GM19467 (cell line): ENCODE results near the gene TMPRSS13.

Source experiments
- ATAC-seq: cut with Tn5 transposase; IDR thresholded peaks from one replicate; pipeline ENCODE4 v1.9.1; 2021; ENCODE audit warnings: mild to moderate bottlenecking, moderate library complexity; ENCODE audit not compliant: unreplicated experiment

Gene TMPRSS13

DNA sequence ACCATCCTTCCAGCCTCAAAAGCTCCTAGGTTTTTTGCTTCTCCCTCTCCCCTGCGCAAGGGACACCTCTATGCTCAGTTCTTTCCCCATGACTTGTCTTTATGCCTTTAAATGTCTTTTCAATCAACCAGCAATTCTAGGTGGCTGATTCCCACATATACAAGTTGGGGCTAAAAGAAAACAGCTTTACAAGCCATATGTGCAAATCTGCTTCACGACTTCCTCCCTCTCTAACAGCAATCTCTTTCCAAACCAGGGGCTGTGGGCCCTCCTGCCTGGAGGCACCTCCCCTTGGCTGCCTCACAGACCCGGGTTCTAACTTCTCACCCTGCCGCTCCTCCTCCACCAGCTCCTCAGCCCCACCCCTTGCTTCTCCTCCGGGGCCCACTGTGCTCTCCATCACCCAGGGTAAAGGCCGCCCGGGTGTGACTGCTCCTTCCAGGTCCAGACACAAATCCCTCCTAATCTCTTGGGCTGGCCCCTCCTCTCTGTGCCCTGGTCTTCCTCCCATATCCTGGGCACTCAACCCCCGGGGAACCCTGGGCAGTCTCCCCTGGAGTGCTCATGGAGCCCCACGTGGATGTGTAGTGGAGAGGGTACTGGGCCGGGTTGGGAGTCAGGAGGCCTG is 14.1 kb downstream of the TMPRSS13 start:
- no peak for ATAC-seq

DNA sequence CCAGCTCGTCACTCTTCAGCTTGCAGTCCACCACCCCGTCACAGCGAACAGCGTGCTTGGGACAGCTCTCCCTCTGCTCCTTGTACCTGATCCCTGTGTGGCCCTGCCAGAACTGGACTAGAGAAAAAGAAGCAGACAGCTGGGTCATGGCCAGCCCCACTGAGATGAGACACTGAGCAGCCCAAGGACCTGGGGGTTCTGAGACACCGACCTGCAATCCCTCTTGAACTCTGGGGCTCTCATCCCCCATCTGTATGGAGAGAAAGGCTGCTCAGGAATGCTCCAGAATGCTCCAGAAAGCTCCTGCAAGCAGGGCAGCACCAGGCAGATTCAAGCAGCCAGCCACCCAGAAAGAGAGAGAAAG is 14.8 kb downstream of the TMPRSS13 start:
- no peak for ATAC-seq

DNA sequence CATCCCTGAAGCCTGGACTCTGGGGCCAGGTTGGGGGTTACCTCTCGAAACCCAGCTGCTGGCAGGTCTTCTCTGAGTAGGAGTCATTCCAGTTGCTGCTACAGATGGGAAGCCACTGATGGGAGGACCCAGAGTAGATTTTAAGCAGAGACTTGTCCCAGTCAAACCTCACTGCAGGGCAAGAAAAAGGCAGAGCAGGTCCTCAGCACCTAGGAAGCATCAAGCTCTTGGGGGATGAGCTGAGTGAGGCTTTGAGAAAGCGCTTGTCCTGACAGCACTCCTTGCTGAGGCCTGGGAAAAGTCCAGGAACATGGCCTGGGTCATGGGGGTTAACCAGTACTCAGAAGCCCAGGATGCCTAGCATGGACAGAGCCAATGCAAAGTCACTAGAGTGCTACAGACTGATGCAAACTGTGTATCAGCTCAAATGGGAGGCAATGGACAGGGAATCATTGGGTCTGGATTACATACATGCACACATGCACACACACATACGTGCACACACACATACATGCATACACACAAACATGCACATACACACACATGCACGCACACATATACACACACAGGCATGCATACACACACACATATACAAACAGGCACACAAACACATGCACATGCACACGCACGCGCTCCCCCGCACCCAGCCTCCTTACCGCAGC is 15.3 kb downstream of the TMPRSS13 start:
- ATAC-seq = no peak

DNA sequence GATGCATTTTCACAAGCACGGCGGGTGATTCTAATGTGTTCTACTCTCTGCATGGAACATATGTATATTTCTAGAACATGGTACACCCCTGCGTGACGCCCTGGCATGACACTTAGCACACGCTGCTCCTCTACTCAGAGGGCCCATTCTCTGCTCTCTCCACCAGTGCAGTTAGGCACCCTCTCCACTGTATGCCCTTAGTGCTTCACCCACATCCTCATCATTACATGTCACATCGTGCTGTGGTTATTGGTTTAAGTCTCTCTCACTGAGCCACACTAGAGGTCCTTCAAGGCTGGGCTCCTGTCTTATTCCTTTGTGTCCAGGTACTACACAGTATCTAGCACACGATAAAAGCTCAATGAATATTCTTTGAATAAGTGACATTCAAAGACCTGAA is 16.7 kb downstream of the TMPRSS13 start:
- ATAC-seq = no peak

DNA sequence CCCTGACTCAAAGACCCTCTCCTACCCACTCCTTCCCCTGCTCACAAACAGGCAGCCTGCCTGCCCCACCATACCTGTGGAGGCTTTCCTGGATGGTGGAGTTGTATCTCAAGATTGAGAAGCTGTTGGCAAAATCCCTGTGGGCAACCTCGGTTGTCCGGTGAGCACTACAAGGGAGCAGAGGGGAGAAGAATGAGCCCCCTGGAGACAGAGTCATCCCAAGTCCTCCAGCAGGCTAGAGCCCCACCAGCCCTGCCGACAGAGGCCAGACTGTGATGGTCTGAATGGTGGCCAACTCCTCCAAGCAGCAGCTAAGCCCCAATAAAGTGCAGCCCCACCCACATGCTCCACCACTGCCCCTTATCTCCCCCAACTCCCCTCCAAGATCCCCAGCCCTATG is 17.5 kb downstream of the TMPRSS13 start:
- no peak for ATAC-seq

DNA sequence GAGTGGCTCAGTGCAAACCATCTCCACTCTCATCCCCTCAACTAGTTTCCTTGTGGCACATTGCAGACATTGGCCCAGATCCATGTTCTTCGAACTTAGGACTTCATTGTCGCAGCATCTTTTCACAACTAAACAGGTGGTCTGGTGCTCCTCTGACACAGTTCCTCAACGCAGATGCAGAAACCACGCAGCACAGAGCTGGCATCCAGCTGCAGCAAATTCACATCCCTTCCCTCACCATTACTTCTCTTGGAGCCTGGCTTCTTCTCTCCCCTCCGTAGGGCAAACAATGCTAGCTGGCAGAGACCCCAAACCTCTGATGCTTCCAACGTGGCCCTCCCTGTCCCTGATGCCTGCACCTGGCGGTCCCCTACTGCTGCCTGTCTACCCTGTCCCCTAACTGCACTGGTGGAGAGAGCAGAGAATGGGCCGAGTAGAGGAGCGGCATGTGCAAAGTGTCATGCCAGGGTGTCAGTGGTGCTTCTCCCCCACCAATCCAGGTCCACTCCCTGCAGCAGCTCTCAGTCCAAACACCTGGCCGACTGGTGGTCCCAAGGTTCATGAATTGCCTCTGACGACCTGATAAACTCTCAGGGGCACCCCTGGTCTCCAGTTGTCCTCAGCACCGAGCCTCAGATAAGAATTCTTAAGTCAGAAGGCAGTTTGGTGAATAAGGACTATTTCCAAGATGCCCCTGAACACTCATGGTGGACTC is 18.1 kb downstream of the TMPRSS13 start:
- ATAC-seq = no peak

DNA sequence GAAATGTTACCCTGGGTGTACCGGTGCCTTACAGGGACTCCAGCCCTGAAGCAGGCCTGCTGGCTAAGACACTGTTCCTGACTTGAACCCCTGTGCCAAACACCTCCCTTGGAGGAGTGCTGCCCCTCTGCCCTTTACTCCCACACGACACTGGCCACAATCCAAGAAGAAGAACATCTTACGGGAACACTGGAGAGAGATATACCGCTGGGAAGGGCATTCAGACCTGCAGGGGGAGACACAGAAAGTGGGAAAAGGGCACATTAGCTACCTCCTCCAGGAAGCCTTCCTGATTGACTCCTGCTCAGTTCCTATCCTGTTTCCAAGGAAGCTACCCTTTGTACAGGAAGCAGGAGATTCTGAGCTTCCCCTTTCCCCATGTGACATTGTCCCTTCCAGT is 18.7 kb downstream of the TMPRSS13 start:
- no peak for ATAC-seq

DNA sequence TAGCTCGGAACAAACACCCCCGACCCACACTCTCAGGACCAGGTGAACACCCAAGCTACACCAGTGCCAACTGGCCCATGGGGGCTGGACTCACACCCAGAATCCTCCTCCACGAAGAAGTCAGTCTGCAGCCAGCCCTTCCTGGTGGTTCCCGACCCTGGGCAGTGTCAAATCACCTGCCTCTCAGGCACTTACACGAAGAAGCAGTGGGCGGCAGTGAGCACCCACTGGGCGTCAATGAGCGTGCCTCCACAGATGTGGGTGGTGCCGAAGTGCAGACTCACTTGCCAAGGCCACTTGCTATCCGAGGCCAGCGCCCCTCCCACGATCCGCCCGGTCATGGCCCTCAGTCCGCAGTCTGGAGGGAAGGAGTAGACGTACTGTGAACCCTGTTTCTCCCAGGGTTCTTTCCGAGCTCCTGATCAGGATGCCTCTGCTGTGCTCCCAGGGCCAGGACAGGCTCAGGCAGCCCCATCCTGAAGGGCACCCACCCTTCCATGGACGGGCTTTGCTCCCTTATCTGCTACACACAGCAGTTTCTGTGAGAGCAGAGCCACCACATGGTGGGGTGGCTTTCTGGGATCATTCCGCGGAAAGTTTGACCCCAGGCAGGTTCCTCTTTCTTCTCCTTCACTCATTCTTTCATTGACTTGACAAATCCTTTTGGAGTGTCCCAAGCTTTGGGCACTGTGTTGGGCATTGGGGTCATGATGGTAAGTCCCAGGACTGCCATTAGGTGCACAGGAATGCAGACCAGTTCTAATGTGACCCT is 19.4 kb downstream of the TMPRSS13 start:
- no peak for ATAC-seq

DNA sequence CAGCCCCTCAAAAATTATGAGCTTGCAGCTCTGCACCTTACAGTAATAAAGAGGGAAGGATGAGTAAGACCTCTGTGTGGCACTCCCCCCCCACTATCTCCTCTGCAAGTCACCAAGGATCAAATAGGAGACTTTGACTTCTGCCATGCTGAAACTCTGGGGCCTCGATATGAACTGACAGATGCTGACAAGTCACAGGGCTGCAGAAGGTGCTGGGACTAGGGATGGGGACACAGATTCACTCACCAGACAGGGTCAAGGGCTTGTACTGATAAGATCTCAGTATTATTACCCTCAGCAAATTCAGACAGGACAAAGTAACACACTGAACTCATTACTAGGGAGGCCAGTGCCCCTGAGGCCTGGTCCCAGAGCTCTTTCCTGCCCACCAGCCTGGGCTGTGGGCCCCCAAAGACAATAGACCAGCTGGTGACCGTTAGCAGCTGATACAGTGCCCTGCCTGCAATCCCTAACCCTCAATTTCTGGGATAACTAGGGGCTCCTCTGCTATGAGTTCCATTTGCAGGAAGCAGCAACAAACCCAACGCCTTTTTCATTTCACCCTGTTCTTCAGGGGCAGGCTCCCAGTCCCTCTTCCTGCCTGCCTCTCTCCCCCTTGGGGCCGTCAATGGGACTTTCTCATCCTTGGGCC is 20.1 kb downstream of the TMPRSS13 start:
- no peak for ATAC-seq

DNA sequence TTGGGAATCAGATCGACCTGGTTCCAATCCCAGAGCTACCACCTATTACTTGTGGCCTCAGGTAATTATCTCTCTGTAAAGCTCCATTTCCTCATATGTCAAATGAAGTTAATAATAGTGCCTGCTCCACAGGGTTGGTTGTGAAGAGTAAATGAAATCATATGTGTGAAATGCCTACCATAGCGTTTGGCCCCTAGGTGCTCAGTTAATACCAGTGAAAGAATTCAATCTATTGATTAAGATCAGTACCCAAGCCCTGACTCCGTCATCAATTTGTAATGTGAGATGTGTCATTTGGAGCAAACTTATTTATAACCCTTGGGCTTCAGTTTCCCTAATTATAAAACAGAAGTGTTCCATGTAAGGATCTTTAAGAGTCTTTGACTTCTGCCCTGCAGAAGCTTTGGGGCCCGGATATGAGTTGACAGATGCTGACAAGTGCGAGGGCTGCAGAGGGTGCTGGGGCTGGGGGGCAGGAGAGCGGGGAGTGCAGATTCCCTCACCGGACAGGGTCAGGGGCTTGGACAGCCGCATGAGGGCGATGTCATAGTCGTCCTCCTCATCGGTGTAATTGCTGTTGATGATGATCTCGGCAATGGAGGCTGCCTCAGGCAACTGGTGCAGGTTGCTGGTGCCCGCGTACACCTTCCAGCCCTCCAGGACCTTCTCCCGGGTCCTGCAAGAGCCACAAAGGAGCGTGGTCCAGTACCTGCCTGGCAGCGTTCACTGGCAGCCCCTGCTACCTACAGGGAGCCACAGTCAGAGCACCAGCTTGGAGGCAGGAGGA is 20.9 kb downstream of the TMPRSS13 start:
- ATAC-seq = no peak

DNA sequence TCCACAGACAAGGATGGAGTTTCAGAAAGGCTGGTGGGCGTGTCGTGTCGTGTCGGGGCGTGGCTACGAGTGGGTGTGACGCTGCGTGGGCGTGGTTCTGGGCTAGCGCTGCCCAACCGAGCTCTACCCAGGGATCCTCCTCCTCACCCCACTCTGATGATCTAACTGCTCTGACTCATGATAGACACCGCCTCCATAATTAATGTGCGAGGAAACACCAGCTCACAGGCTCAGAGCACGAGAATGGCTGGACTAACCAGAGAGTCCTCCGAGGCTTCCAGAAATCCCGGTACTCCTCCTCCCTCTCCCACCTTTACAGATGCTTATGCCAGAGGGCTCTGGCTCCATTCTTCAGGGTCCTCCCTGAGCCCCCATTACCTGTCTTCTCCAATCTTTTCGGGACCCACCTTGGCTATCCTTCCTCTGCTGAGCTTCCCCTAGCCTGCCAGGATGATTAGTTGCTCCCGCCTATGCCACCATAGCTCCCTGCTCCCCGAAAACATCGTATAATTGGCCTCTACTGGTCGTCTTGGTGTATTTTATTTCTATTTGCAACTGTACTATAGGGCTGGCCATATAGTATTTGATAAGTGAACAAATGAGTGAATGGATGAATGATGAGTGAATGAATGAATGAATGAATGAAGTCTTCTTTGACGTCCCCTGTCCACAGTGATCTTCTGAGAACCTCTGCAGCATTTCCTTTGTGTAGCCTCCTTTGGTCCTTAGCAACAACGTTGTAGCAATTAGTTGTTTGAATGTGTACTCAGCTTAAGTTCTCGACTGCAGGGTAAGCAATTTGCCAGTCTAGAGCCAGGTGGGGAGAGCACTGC is 21.7 kb downstream of the TMPRSS13 start:
- ATAC-seq = no peak

DNA sequence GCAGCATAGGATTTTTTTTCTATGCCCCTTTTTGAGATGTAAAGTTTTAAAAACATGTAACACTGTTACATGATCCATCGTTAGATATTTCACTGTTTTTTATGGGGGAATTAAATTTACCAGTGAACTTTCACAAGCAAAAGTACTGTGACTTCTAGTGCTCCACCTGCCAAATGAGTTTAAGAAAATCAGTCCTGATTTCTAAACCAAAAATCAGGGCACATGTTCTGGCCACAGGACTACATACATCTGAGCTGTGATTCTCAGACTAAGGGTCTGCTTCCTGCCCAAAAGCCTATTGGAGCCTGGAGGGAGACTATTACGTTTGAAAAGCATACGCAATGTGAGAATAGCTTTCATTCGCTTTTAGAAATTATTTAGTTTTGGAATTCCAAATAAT is 22.5 kb downstream of the TMPRSS13 start:
- ATAC-seq = no peak

DNA sequence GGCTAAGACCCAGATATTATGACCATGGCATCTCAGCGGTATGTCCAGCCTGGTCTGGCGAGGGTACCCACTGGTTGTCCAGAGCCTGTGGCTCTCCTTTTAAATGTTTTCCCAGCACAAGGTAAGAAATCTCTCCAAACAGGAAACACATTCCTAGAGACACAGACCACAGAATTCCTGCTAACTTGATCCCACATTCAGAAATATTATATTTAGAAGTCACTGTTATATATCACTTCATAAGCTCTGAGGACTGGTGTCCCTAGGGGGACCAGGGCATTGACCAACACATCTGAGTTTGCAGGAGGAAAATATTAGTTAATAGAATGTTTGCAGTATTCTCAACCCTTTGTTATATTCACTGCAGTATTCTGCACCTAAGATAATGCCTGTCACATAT is 23.1 kb downstream of the TMPRSS13 start:
- no peak for ATAC-seq

DNA sequence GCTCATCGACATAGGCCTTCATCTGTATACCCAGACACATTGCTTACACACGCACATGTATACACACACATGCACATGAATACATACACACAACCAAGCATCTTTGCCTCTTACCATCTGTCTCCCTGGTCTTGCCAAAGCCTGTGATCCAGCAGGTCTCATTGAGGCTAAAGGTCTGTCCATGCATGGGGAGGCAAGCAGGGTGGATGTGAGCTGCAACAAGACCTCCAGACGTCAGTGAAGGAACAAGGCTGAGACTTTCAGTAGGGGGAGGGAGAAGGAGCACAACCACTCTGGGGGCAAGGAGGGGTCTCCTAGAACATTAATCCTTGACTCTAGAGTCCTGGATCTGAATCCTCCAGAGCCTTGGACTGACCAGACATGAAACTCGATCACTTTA is 23.7 kb downstream of the TMPRSS13 start:
- ATAC-seq = no peak

DNA sequence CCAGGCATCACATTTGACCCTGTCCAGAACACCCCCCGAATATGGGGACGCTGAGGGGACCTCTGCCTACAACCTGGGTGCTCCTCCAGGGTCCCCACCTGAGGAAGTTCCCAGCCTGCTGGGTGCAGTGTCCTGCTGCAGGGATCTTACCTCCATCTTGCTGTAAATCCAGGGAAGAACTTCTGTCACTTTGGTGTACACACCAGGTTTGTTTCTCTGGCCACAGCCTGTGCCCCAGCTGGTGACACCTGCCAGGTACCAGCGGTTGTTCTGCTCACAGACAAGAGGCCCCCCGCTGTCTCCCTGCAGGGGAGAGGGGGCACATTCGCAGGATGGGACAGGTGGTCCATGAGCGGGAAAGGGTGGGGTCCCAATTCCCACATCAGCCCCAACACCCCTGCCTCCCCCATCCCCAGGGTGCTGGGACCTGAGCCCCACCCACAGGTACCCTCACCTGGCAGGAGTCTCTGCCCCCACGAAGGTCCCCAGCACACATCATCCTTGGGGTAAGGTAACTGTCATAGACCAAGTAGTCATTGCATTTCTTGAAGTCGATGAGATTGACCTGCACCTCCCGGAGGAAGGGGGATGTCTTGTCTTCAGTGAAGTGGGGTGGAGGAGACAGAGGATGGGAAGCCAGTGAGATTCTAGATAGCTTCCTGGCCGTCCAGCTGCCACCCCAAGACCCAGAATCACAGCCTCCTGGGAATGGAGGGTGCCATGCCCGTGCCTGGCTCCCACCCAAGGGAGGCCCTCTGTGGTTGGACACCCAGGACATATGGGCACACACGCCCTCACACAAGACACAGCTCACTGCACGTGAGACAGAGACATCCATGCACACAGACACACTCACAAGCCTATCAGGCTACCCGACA is 25.5 kb downstream of the TMPRSS13 start:
- no peak for ATAC-seq

DNA sequence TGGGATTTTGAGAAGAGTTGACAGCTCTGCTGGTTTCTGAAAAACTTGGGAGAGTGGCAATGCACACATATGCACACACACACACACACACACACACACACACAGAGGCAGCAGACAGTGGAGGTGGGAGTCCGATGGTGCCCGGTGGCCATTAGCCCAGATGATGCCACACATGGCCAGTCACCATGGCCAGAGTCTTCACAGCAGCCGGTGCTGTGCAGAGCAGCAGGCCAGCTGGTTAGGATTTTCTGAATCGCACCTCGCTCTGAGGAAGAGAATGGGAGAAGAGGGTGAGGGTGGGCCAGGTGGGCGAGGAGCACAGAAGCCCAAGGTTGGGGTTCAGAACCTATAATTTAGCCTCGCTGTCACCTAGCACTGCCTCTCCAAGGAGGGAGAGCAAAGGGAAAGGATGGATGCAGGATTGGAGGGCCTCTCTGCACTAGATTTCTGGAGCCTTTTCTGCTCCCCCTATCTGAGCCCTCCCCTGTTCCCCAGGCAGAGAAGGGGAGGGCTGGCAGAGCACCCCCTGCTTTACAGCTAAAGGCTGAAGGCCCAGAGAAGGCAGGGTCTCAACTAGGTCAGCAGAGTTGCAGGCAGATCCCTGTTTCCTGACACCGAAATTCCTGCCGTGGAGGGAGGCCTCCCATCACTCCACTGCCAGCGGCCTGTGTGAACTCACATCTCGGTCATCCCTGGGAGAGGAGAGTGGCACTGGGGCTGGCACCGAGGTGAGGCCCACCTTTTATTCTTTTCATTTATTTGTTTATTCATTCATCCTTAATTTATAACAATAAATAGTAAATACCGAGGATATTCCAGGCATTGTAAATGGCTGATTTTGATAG is 27.0 kb downstream of the TMPRSS13 start:
- ATAC-seq = no peak

DNA sequence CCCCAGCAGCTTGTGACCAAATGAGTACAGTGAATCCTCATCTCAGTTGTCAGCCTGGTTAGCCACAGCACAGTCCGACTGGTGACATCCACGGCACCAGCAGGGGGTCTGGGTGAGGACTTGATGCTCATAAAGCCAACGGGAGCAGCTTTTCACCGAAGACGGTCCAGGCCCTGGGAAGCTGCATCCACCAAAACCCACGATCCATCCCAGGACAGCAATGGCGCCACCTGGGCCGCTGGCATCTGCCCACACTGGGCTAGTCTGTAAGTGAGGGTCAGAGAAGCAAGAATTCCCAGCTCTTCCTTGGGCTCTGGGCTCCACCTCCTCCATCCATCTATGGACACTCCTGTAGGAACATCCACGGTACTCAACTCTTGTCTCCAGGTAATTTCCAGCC is 27.6 kb downstream of the TMPRSS13 start:
- no peak for ATAC-seq
